Measurements from ENCODE around the gene ENAH.

The ENAH gene

GRCh38 chr1:225537554-225538251 lies 115.2 kb downstream of the ENAH start:
- no peak for DNase-seq (ENCODE audit: low read depth)
- TF ChIP-seq CTCF (IDR thresholded peaks at IDR 0.05; ENCODE audit: control insufficient read depth, extremely low read depth, insufficient read depth): no peak
- no peak overlapping the region for H3K4me3 ChIP-seq (ENCODE audit: low read depth, low read length)

GRCh38 chr1:225535280-225535679 lies 117.6 kb downstream of the ENAH start:
- DNase-seq (ENCODE audit: low read depth): no peak
- TF ChIP-seq CTCF (IDR thresholded peaks at IDR 0.05; ENCODE audit: control insufficient read depth, extremely low read depth, insufficient read depth): no peak
- H3K4me3 ChIP-seq (ENCODE audit: low read depth, low read length): no peak overlapping the region

GRCh38 chr1:225534772-225535171 lies 118.2 kb downstream of the ENAH start:
- DNase-seq (ENCODE audit: low read depth): no peak
- TF ChIP-seq CTCF (IDR thresholded peaks at IDR 0.05; ENCODE audit: control insufficient read depth, extremely low read depth, insufficient read depth): no peak
- no peak overlapping the region for H3K4me3 ChIP-seq (ENCODE audit: low read depth, low read length)

- H3K4me3 ChIP-seq (ENCODE audit: low read depth, low read length): no peak overlapping the region
- DNase-seq (ENCODE audit: low read depth): no peak
- no peak for TF ChIP-seq CTCF (IDR thresholded peaks at IDR 0.05; ENCODE audit: control insufficient read depth, extremely low read depth, insufficient read depth)
Observed at GRCh38 chr1:225534135-225534534, 118.8 kb downstream of the ENAH start.

- peak; percentile 48 for DNase-seq (ENCODE audit: low read depth)
- no peak for TF ChIP-seq CTCF (IDR thresholded peaks at IDR 0.05; ENCODE audit: control insufficient read depth, extremely low read depth, insufficient read depth)
Observed at GRCh38 chr1:225533238-225533637, 119.7 kb downstream of the ENAH start.

GRCh38 chr1:225532240-225532944 lies 120.5 kb downstream of the ENAH start:
- no peak for TF ChIP-seq CTCF (IDR thresholded peaks at IDR 0.05; ENCODE audit: control insufficient read depth, extremely low read depth, insufficient read depth)
- DNase-seq (ENCODE audit: low read depth): no peak
- no peak overlapping the region for H3K4me3 ChIP-seq (ENCODE audit: low read depth, low read length)

More at GRCh38 chr1:225533238-225533637, 119.7 kb downstream of the ENAH start:
- no peak overlapping the region for H3K4me3 ChIP-seq (ENCODE audit: low read depth, low read length)

Data from LNCaP clone FGC (cell line).